ENCODE results near the gene LTBP3. TPM values are rescaled to one million over a fixed set of nuclear protein-coding genes. Genes with fewer than 3 reads are reported as not detected.

LTBP3 gene
- total RNA-seq, 1 donor, result 41.6 TPM

DNA sequence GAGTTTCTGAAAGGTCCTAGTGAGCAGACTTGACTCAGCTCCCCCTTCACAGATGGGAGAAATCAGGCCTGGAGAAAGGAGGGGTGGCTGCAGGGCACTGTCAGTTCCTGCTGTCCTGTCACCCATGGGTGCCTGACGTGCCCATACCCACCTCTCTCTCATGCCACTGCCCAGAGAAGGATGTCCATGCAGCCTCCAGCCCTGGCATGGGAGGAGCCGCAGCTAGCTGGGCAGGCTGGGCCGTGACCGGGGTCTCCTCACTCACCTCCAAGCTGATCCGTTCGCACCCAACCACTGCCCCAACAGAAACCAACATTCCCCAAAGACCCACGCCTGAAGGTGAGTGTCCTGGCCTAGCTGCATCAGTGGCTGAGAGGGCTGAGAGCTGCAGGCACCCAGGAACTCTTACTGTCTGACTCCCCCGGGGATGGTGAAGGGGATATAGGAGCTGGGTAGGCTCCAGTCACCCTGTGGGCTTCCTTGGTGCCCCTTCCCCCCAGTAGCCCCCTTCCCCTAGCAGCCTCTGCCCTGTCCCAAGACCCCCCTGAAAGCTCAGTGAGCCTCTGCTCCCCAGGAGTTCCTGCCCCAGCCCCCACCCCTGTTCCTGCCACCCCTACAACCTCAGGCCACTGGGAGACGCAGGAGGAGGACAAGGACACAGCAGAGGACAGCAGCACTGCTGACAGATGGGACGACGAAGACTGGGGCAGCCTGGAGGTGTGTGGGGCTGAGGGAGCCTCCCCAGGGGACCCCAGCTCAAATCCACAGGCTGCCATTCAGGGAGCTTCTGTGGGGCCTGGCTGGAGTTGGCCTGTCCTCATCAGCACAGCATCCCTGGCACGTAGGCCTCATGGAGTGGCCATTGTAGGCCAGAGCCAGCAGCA is 21.5 kb downstream of the LTBP3 start:
- H3K4me1 ChIP-seq (ENCODE audit: insufficient read depth, low read length), result peaks cover 9% of the 10 kb centered on the region
- H3K79me2 ChIP-seq (ENCODE audit: insufficient read depth, low read length), result peaks cover 2% of the 10 kb centered on the region
- no peaks in the 10 kb centered on the region for H3K9me3 ChIP-seq (ENCODE audit: low read depth, low read length)
- H3K4me2 ChIP-seq (ENCODE audit: insufficient read depth, low read length), result no peak overlapping the region
- no peaks in the 10 kb centered on the region for H3K27me3 ChIP-seq (ENCODE audit: insufficient read depth, low read length)
- H3K27ac ChIP-seq (ENCODE audit: low read depth, low read length), result no peak overlapping the region
- peaks cover 36% of the 10 kb centered on the region for H4K20me1 ChIP-seq (ENCODE audit: insufficient read depth, low read length)
- H3K36me3 ChIP-seq (ENCODE audit: insufficient read depth, low read length), result peaks cover 67% of the 10 kb centered on the region
- TF ChIP-seq, protein P1, sequence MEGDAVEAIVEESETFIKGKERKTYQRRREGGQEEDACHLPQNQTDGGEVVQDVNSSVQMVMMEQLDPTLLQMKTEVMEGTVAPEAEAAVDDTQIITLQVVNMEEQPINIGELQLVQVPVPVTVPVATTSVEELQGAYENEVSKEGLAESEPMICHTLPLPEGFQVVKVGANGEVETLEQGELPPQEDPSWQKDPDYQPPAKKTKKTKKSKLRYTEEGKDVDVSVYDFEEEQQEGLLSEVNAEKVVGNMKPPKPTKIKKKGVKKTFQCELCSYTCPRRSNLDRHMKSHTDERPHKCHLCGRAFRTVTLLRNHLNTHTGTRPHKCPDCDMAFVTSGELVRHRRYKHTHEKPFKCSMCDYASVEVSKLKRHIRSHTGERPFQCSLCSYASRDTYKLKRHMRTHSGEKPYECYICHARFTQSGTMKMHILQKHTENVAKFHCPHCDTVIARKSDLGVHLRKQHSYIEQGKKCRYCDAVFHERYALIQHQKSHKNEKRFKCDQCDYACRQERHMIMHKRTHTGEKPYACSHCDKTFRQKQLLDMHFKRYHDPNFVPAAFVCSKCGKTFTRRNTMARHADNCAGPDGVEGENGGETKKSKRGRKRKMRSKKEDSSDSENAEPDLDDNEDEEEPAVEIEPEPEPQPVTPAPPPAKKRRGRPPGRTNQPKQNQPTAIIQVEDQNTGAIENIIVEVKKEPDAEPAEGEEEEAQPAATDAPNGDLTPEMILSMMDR (IDR thresholded peaks at IDR 0.05; ENCODE audit: extremely low read depth, low read depth, low read length), result no peak
- H2AFZ ChIP-seq (ENCODE audit: low read length), result no peak overlapping the region
- DNase-seq (ENCODE audit: insufficient read length, low spot score, missing footprints), result peak; percentile 88
- no peak overlapping the region for H3K4me3 ChIP-seq (ENCODE audit: insufficient read depth, low read length)

DNA sequence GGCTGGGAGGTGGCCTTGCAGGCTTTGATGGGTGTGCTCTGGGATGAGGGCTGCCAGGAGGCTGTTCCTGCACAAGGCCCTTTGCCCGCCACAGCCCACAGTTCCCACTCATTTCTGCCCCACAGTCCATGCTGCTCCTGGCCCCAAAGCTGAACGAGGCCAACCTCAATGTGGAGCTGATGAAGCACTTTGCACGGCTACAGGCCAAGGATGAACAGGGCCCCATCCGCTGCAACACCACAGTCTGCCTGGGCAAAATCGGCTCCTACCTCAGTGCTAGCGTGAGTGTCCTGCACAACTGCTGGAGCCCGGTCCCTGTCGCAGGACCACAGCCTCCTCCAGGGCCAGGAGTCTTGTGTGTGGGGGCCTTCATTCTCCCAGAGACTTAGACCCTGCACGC is 23.1 kb downstream of the LTBP3 start:
- Histone ChIP-seq H3K9me3 (ENCODE audit: low read depth, low read length) (no peaks in the 10 kb centered on the region), H3K4me3 (ENCODE audit: insufficient read depth, low read length) (no peak overlapping the region), H4K20me1 (ENCODE audit: insufficient read depth, low read length) (peaks cover 42% of the 10 kb centered on the region), H3K4me1 (ENCODE audit: insufficient read depth, low read length) (no peaks in the 10 kb centered on the region), H2AFZ (ENCODE audit: low read length) (no peak overlapping the region), H3K36me3 (ENCODE audit: insufficient read depth, low read length) (peaks cover 79% of the 10 kb centered on the region), H3K79me2 (ENCODE audit: insufficient read depth, low read length) (peaks cover 11% of the 10 kb centered on the region), H3K4me2 (ENCODE audit: insufficient read depth, low read length) (no peak overlapping the region), H3K27ac (ENCODE audit: low read depth, low read length) (no peak overlapping the region), H3K27me3 (ENCODE audit: insufficient read depth, low read length) (no peaks in the 10 kb centered on the region)
- DNase-seq (ENCODE audit: insufficient read length, low spot score, missing footprints), result peak; percentile 86
- TF ChIP-seq, protein P1 (IDR thresholded peaks at IDR 0.05; ENCODE audit: extremely low read depth, low read depth, low read length), result no peak

DNA sequence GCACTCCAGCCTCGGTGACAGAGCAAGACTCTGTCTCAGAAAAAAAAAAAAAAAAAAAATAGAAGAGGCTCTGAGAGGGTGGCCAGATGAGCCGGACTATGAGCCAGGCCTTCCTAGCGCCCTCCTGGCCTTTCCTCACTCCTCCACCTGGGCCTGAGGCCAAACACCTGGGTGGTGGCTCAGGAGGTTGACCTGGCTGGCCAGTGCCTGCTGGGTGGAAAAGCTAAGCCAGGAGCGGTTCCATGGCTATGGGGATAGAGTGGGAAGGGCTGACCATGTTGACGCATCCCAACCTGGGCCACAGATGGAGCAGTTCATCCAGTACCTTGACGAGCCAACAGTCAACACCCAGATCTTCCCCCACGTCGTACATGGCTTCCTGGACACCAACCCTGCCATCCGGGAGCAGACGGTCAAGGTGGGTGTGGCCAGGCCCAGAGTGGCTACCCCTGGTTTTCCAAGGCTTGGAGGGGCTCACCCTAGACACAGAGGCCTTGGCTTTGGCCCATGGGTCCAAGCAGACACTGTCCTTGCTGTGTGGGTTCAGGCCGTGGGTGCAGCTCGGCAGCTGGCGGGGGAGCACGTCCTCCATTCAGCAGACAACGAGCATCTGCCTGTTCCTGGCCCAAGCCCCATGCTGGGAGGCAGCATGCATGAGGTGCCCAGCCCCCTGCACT is 25.6 kb downstream of the LTBP3 start:
- H3K36me3 ChIP-seq (ENCODE audit: insufficient read depth, low read length), result peaks cover 79% of the 10 kb centered on the region
- TF ChIP-seq, protein P1 (IDR thresholded peaks at IDR 0.05; ENCODE audit: extremely low read depth, low read depth, low read length), result no peak
- H3K27ac ChIP-seq (ENCODE audit: low read depth, low read length), result no peak overlapping the region
- no peak overlapping the region for H3K4me3 ChIP-seq (ENCODE audit: insufficient read depth, low read length)
- DNase-seq (ENCODE audit: insufficient read length, low spot score, missing footprints), result peak; percentile 81
- H4K20me1 ChIP-seq (ENCODE audit: insufficient read depth, low read length), result peaks cover 58% of the 10 kb centered on the region
- H3K79me2 ChIP-seq (ENCODE audit: insufficient read depth, low read length), result peaks cover 32% of the 10 kb centered on the region
- H2AFZ ChIP-seq (ENCODE audit: low read length), result no peak overlapping the region
- no peak overlapping the region for H3K4me2 ChIP-seq (ENCODE audit: insufficient read depth, low read length)
- H3K9me3 ChIP-seq (ENCODE audit: low read depth, low read length), result no peaks in the 10 kb centered on the region
- no peaks in the 10 kb centered on the region for H3K27me3 ChIP-seq (ENCODE audit: insufficient read depth, low read length)
- H3K4me1 ChIP-seq (ENCODE audit: insufficient read depth, low read length), result no peaks in the 10 kb centered on the region

DNA sequence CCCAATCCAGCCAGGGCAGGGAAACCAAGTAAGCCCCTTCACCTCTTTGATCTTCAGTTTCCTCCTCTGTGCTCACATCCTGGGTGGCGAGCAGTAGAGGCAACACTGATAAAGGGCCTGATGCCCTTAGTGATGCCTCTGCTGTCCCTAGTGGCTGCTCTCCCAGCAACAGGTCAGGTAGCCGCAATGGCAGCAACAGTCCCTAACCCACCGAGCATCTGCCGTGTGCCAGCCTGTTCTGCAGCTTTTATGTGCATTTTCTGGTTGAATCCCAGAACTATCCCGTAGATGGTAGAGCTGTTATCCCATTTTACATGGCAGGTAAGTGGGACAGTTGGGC is 28.0 kb downstream of the LTBP3 start:
- peaks cover 67% of the 10 kb centered on the region for H4K20me1 ChIP-seq (ENCODE audit: insufficient read depth, low read length)
- peaks cover 11% of the 10 kb centered on the region for H3K4me1 ChIP-seq (ENCODE audit: insufficient read depth, low read length)
- H3K4me2 ChIP-seq (ENCODE audit: insufficient read depth, low read length), result no peak overlapping the region
- H2AFZ ChIP-seq (ENCODE audit: low read length), result no peak overlapping the region
- H3K9me3 ChIP-seq (ENCODE audit: low read depth, low read length), result no peaks in the 10 kb centered on the region
- peaks cover 77% of the 10 kb centered on the region for H3K36me3 ChIP-seq (ENCODE audit: insufficient read depth, low read length)
- H3K27ac ChIP-seq (ENCODE audit: low read depth, low read length), result peak overlapping the region; percentile 24
- H3K27me3 ChIP-seq (ENCODE audit: insufficient read depth, low read length), result no peaks in the 10 kb centered on the region
- no peak overlapping the region for H3K4me3 ChIP-seq (ENCODE audit: insufficient read depth, low read length)
- TF ChIP-seq, protein P1 (IDR thresholded peaks at IDR 0.05; ENCODE audit: extremely low read depth, low read depth, low read length), result peak; percentile 38
- H3K79me2 ChIP-seq (ENCODE audit: insufficient read depth, low read length), result peaks cover 53% of the 10 kb centered on the region
- peak; percentile 58 for DNase-seq (ENCODE audit: insufficient read length, low spot score, missing footprints)
